T-helper 2 cell treated with Interferon-gamma antibody and Interleukin-4, amounts not matched to agents 100 ng/mL and 5 ng/mL, for 36 hours (primary cell): ENCODE data around the gene MARCHF11. TPM values are rescaled to one million over a fixed set of nuclear protein-coding genes. Genes with fewer than 3 reads are reported as not detected.

Experiments
- intact Hi-C: fragments of 100-400 bp; cut with micrococcal nuclease; formaldehyde crosslinking; loops from one replicate; pipeline ENCODE4 v1.15.1; 2023
- total RNA-seq: library from RNA; stranded (reverse); gene quantifications from 2 replicates; pipeline ENCODE4 v1.2.3, GENCODE V29; 2022

Gene MARCHF11
- total RNA-seq, 1 donor from 2014 or later = not detected

DNA sequence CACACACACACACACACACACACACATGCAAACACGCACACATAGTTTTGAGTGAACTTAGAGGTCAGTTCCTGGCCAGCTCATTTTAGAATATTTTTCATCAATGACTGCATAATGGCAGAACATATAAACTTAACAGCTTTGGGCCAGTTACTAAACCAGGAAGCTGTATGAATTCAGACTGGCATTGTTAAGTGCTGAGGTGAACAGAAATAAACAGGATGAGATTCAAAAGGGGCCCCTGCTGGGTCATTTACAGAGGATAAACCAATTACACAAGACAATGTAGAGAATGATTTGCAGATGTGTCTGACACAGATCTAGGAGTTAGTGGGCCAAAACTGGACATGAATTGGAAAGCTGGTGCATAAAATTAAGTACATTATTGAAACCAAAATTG, 44.6 kb downstream of the MARCHF11 start:
- intact Hi-C loops = no loop called here

DNA sequence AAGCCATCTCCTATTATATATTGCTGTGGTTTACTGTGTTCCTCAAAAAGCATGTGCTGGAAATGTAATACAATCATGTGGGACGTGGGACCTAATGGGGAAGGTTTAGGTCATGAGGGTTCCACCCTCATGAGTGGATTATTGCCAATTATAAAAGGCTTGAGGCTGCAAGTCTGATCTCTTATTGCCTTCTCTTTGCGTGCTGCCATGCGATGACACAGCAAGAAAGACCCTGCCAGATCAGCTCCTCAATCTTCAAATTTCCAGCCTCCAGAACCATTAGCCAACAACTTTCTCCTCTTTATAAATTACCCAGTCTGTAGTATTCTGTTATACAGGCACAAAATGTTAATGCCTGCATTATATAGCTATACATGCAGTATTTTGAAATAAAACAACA, 45.4 kb downstream of the MARCHF11 start:
- intact Hi-C loops = no loop called here

DNA sequence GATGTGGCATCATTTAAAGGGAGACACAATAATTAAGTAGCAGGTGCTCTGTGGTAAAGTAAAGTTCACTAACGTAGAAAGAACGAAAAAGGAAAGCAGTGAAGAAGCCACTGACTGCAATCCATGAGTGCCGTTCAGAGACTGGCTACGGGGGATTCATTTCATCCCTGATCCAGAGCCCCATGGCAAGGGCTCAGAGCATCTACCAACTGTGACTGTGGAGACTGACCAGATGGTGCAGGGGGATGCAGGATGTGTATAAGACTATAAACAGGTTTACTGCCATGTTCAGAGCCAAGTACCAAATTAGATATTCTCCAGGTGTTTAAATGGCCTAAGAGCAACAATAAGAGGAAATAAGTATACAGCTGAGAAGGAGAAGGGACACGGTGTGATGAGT, 47.7 kb downstream of the MARCHF11 start:
- intact Hi-C loops = no loop called here

DNA sequence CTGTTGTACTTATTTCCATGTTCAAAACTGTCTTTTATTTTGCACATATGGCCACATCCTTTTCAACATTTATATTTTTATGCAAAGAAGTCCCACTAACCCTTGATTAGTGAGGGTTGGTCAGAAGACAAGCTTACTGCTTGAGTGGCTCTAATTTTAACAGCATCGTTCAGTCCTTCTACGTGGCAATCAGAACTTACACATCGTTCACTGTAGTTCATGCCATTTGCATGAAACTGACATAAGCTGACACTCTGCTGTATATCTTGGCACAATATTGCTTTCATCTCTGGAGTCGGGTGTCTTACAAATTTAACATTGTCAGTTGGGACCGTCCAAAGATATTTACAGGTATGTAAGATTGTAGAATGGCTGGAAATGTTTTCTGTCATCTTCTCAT, 50.6 kb downstream of the MARCHF11 start:
- intact Hi-C loops = no loop called here

DNA sequence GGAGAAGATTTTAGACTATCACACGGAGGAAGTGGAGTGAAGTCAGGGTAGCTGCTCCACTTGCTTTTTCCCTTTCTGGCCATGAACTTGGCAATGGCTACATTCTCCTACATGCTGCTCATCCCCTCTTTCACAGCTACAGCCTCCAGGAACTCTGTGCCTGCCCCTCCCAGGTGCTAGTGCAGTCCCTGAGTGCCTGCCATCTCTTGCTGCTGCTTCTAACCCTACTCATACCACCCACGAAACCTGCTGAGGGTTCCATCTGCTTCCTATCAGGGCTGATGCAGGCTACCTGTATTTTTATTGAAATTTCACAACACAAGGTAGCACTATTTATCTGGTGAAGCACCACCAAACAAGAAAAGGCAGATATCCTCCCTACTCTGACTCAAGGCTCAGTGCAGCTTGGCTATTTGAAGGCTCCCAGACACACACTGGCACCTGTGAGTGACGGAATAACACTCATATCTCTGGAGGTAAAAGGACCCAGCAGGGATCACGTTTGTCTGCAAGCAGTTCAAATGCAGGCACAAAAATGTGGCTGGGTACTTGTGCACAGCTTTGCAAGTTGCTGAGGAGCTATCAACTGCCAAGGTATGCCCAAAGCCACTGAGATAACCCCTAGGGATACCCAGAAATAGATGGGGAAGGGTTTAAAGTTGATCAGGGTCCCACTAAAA, 51.6 kb downstream of the MARCHF11 start:
- intact Hi-C loops = no loop called here

DNA sequence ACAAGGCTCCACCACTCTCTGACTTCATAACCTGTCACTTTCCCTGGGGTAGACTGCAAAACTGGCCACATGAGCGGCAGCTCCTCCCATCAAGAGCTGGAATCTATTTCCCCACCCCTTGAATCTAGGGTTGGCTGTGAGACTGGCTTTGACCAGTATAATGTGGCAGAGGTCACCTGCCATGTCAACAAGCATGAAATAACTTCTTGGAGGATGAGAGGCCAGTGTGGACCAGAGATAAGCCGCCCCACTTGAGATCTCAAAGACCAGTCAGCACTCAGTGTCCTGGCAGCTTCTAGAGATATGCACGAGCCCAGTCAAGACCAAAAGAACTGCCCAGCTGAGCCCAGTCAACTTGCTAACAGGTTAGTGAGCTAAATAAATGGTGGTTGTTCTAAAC, 59.0 kb downstream of the MARCHF11 start:
- intact Hi-C loops = no loop called here

DNA sequence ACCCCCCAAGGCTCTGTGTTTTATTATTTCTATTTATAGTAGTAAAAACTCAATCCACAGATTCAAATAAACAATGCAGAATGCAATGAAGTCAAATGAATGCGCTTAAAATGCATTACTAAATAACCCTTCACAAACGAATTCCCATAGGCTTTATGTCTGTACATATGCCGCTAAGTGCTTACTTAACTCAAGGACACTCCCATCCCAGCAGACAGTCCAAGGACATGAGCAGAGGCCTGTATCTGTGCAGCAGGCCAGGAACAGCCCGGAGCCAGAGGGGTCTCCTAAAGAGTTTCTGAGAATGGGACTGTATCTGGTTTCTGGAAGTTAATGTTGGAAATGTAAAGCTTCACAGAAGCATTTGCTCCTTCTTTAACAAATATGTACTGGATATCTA, 59.8 kb downstream of the MARCHF11 start:
- intact Hi-C loops = no loop called here

DNA sequence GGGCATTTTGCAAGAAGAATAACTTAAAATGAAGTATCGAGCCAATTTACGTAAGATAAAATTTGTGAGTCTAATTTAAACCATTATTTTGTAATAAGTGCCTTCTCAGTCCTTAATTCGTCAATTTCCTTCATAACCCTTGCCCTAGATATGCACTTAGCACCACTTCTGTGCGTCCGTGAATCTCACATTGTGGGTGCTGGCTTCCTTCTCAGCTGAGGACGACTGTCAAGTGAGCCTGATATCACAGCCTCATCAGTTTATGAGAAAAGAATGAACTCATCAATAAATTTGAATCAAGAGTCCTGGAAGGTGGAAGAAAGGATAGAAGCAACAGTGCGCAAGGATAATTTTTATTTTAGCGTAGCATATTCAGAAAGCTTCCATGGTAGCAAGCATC, 64.5 kb downstream of the MARCHF11 start:
- intact Hi-C loops = no loop called here

DNA sequence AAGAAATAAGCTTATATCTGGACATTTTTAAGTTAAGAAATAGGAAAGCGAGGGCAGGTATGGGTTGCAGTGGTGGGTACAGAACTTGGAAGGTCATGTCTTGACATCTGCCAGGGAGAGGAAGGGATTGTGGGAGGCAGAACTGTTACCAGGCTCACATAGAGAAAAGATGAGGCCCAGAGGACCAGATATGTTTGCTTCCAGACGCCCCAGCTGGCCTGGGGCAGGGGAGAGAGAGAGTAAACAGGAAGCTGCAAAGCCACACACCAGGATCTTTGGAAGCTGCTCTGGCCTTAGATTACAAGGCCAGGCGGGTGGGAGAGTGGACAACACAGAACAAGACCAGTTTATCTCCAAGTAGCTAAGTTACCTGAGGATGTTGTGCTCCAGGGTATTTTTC, 71.2 kb downstream of the MARCHF11 start:
- intact Hi-C loops = no loop called here

DNA sequence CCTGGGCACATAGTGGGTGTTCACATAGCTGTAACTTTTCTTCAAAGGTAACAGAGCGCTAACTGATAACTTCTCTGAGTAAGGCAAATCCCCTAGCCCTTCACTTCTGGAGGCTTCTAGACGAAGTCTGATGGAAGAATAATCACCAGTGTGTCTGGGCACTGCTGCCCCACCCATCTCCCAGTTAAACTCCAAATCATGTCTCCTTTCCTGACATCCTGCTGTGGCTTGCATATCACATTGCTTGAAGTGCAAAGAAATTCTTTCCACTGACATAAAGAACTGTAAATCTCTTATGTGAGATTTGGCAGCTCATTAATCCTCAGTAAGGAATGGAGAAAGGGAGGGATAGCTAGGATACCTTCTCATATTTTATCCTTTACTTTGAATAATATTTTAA, 74.6 kb downstream of the MARCHF11 start:
- intact Hi-C loops = no loop called here

DNA sequence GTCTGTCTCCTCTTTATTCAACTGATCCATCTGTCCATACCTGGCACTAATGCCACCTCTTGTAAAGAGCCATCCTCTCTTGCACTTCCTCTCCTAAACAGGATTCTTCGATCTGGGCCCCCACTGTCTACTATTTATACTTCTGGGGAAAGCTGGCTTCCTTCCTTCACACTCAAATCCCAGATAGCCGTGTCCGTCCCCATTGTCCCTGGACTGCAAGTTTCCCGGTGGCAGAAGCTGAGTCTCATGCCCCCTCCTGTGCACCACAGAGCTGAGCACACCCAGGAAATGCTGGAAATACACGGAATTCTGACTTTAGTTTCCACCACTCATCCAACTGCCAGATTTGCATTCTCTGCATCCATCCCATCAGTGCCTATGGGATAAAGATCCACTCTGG, 84.0 kb downstream of the MARCHF11 start:
- intact Hi-C loops = no loop called here

DNA sequence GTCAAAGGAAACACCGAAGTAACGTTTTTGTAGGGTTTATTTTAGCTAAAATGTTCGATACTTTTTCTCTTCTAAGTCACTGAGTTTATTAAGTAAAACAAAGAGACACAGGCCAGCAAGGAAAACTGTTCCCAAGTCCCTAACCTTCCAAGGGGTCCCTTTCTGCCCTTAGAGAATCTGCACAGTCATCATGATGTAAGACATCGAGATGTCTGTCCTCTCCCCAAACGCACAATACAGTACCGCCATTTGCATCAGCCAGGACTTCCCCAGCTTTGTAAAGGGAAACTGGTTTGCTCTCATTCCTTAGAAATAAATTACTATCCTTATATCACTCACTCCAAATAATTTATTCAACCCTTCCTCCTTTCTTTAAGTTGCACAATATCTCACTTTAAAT, 89.3 kb downstream of the MARCHF11 start:
- intact Hi-C loops = no loop called here

DNA sequence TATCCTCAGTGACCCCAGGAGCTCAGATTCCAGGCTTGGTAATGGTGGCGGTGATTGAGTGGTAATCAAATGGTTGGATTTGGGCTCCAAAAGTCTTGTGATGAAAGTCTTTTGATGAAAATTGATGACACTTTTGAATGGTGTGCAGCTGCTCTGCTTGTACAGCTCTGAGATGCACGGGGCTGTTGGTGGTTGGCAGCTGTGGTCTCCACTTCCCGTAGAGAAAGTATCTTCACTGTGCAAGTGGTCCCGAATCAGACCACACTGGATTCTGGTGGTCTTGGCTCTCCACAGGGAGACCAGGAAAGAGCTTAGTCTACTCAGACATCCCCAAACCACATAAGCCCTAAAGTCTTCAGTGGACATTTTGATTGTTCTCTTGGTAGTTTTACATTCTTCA, 96.6 kb downstream of the MARCHF11 start:
- intact Hi-C loops = no loop called here

DNA sequence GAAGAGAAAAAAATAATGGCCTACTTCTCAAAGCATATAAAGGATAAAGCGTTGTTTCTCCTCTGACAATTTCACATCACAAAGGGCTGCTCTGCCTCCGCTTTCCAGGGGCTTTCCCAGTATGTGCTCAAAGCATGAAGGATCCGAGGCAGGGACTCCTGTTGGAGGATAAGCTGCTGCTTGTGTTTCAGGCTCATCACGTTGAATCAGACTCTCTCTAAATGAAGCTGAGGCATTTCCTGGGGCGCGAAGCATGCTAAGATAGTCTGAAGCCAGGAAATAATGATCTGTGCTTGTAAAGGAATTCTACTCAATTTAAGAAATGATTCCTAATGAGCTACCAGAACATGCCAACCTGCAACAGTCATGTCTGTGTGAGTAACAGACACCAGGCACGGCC, 97.5 kb downstream of the MARCHF11 start:
- intact Hi-C loops = no loop called here

DNA sequence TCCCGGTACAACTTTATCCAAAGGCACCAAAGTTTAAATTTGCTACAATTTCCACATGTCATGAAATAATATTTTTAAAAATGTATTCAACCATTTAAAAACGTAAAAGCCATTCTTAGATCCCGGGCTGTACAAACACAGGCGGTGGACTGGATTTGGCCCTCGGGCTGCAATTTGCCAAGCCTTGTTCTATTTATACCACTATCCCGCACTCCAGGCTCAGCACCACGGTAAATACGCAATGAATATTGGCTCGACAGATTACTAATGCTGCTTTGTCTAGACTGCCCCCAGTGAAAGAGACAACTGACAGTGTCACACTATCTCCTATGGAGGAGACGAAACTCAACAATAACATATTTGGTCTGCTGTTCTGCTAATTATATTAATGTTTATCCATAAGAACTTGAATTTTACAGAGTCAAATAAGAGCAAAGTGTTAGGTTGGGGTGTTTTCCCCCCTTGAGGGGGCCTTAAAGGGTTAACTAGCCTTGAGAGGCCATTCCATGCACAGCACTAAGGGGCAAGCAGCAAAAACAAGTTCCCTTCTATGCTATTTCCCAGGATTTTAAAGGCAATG, 98.1 kb downstream of the MARCHF11 start:
- intact Hi-C loops = no loop called here

DNA sequence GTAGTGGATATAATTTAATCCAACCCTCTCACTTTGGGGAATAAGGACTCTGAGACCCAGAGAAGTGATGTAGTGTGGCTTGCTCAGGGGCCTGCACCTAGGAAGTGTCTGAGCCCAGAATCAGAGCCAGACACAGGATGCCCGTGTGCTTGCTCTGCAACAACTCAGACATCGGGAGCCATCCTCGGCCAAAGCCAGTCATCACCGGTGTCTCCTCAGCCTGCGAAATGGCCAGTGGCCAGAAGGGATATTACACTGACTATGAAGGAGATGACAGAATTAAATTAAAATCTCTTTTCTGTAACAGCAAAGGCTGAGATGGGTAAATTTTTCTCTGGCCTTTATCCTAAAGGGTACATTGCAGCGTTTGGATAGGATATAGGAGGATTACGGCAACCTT, 102.9 kb downstream of the MARCHF11 start:
- intact Hi-C loops = no loop called here

DNA sequence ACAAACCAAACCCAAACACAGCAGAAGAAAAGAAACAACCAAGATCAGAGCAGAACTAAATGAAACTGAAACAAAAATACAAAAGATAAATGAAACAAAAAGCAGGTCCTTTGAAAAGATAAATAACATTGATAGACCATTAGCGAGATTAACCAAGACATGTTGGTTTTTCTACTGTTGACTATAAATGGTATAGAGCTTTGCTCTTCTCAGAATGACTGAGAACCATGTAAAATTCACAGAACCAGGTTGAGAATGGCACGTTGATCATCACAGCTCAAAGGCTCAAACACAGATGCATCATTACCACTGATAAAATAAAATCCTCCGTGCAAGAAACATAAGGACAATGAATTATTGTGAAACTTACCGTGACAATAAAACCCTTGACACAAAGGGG, 105.2 kb downstream of the MARCHF11 start:
- intact Hi-C loops = no loop called here

DNA sequence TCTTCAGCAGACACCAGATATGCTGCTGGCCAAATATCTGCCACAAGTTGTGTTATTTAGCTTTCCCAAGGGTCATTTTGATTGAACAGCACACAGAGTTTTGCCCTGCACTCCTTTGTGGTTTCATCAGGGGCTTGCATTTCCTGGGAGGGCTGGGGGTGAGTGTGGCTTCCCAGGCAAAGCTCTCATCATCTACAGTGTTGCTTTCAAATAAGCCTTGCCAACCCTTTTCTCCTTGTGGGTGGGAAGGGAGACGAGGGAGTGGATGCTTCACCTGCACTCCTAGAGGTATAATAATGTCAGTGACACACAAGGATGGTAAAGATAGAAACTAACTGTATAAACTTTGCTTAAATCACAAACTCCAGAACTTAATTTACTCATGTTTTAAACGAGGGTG, 107.0 kb downstream of the MARCHF11 start:
- intact Hi-C loops = no loop called here

DNA sequence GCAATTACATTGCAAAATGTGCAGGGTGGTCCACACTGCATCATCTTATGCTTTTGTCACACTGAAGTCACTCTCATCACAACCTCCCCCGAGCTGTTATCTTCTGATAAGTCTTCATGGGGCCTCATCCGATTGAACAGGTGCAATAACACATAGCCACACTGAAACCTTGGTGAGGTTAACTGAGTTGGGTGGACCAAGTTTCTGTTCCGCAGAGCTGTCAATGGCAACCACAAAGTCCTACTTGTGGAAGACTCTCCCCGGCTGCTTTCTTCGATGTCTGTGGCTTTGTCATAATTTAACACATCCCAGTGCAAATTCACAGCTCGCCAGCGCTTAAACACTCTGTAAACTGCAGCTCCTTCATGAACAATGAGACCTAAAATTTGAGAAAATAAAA, 112.2 kb downstream of the MARCHF11 start:
- intact Hi-C loops = no loop called here

DNA sequence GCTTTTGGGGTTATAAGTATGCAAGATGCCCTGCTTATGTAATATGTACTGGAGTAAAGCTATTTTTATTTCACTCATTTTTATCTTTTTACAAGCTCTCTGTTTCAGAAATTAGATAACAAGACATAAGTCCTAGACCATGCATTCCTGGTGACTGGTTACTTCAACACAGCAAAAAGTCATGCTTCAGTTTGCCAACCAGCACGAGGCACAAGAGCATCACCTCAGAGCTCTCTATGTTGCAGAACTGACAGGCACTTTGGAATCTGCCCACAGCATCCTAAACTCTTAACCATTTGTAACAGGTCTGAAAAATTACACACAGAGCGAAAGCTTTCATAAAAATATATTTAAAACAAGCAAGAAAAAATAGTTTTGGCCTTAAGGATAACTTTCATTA, 112.8 kb downstream of the MARCHF11 start:
- intact Hi-C loops = no loop called here

DNA sequence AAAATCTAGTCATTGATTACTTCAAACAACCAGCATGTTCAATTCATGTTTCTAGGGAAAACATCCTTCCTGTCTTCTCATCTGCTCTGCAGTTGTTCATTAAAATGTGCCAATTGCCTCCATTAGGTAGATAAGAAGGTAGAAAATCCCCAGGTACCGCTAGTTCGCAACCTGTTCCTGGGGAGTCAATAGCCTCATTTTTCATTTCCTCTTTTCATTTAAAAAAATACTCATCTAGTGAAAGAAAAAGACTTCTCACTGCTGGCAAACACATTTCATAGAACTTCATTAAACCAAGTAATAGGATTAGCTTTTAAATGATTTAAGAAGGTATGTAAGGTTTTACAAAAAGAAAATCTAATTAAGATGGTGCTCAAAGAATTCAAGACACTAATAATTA, 113.3 kb downstream of the MARCHF11 start:
- intact Hi-C loops = no loop called here

DNA sequence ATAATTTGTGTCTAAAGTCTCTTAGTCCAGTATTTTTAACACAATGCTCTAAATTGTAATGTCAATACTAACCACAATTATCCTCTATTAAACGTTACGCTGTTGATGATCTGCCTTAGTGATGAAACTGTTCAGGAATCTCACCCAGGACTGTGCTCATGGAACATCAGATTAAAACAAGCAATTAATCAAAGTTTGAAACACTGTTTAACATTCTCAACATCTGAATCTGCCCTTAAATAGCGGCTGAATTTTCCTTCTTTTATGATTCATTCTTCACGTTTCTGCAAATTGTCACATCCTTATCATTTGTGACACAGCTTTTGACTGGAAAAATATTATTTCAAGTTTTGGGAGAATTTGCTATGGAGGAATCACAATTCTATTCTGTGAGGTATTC, 113.8 kb downstream of the MARCHF11 start:
- intact Hi-C loops = no loop called here

DNA sequence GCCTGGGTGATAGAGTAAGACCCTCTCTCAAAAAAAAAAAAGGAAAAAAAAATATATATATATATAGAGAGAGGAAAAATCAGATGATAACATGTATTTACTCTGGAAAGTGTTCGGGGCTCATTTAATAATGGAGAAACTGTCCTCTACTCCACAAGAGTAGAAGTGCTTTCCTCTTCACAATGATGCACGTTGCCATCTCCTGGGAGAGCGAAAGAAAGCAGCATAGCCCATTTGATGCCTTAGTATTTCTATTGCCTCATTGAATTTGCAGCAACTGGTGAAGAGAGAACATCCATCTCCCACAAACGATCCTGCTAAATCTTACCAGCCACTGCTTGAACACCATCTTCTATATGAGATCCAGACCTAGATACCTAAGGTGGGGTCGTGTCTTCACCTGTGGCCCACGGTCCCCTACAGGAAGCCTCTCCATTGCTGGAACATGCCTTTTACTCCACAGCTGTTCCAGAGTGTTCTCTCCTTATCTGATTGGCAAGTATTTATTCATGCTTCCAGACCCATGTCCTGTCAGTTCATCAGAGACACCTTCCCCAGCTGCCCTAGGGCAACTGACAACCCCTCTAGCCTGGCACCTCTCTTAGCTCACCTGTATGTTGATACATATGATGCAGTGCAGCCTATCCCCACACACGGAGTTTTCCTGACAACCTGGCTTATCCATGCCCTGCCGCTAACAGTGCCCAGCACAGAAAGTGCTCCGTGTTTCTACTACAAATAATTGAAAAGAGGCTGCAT, 115.3 kb downstream of the MARCHF11 start:
- intact Hi-C loops = no loop called here
